ENCODE measurements around the gene KCNK1.
"Not testable (repeated sequence)": the region's sequence is repeated elsewhere in the genome, so short reads cannot be mapped to it uniquely, and the experiment has no call there.

Gene KCNK1

GRCh38 chr1:233670363-233670762, 56.5 kb downstream of the KCNK1 start:
- not testable (repeated sequence) for ATAC-seq

- ATAC-seq = no peak
These were observed 57.4 kb downstream of the KCNK1 start for GRCh38 chr1:233671286-233671685.

GRCh38 chr1:233672732-233673131, 58.8 kb downstream of the KCNK1 start:
- ATAC-seq = no peak

GRCh38 chr1:233673261-233673946, 59.5 kb downstream of the KCNK1 start:
- no peak for ATAC-seq

- ATAC-seq = no peak
These were observed 60.1 kb downstream of the KCNK1 start for GRCh38 chr1:233673947-233674431.

GRCh38 chr1:233675446-233675845, 61.5 kb downstream of the KCNK1 start:
- no peak for ATAC-seq

- no peak for ATAC-seq
These were observed 62.0 kb downstream of the KCNK1 start for GRCh38 chr1:233675893-233676292.

GRCh38 chr1:233677690-233678354, 63.9 kb downstream of the KCNK1 start:
- ATAC-seq = no peak

GRCh38 chr1:233679030-233679429, 65.1 kb downstream of the KCNK1 start:
- ATAC-seq = no peak

GRCh38 chr1:233679591-233680373, 65.9 kb downstream of the KCNK1 start:
- ATAC-seq = no peak

- no peak for ATAC-seq
These were observed 67.4 kb downstream of the KCNK1 start for GRCh38 chr1:233681285-233681684.

GRCh38 chr1:233686653-233687052, 72.7 kb downstream of the KCNK1 start:
- not testable (repeated sequence) for ATAC-seq

GRCh38 chr1:233689017-233689747, 75.3 kb downstream of the KCNK1 start:
- no peak for ATAC-seq

GRCh38 chr1:233689748-233690254, 75.9 kb downstream of the KCNK1 start:
- ATAC-seq = no peak

GRCh38 chr1:233695901-233696300, 82.0 kb downstream of the KCNK1 start:
- ATAC-seq = no peak

- ATAC-seq = no peak
These were observed 86.4 kb downstream of the KCNK1 start for GRCh38 chr1:233700338-233700737.

- ATAC-seq = no peak
These were observed 90.4 kb downstream of the KCNK1 start for GRCh38 chr1:233704170-233704897.

- ATAC-seq = no peak
These were observed 91.2 kb downstream of the KCNK1 start for GRCh38 chr1:233704898-233705723.

- no peak for ATAC-seq
These were observed 93.4 kb downstream of the KCNK1 start for GRCh38 chr1:233707153-233707879.

Data from activated CD4-positive, CD25-positive, alpha-beta regulatory T cell treated with anti-CD3 and anti-CD28 coated beads, Interleukin-2, amount 50 U/mL, for 24 hours (primary cell).